Cardiac septum (tissue), 1 donor: ENCODE measurements around the gene HNRNPAB. TPM values are rescaled to one million over a fixed set of nuclear protein-coding genes. Genes with fewer than 3 reads are reported as not detected.

Experiments used
- DNase-seq: peaks from one replicate; pipeline ENCODE4 v3.0.0-alpha.2; 2020; ENCODE audit warnings: low spot score
- intact Hi-C: fragments of 100-400 bp; cut with DNase I; formaldehyde crosslinking; loops from one replicate; pipeline ENCODE4 v1.14.0; 2022
- total RNA-seq: library from RNA; stranded (reverse); fragmentation: NEBNext Ultra II Directional; extraction: Animal tissue kit (Norgen Biotek cat#: 25700); gene quantifications from one replicate; pipeline ENCODE4 v1.2.1, GENCODE V29; 2021
- donor health status: DM: no; HTN: no; CAD: no.

The HNRNPAB gene
- total RNA-seq, 1 donor from 2014 or later = 105 TPM

DNA sequence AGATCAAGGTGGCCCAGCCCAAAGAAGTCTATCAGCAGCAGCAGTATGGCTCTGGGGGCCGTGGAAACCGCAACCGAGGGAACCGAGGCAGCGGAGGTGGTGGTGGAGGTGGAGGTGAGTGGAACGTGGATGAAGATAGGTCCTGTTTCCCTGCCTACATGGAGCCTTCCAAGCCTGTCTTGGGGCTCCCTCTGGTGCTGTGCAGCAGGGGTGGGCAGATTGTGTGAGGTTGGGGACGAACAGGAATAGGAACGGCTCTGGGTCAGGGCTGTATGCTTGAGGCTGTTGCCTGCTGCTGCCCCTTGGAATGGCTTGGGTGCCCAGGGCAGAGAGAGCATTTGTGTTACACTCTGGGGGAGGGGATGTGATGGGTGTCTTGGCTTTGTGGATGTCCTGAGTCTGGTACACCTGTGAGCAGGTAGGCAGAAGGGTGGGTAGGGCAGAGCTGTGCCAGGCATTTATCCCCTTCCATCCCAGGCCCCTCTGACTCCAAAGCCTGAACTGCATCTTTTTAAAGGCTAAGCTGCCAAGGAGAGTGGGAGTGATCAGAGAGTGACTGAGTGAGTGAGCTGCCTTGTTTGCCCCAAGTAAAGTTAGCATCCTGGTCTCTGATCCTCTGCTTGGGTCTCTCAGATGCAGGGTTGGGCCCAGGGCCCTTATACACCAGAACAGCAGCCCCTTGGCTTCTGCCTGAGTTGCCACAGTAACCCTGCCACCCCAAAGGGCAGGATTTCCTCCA is 5.2 kb downstream of the HNRNPAB start:
- DNase-seq = peak; percentile 44
- intact Hi-C loops = no loop called here

DNA sequence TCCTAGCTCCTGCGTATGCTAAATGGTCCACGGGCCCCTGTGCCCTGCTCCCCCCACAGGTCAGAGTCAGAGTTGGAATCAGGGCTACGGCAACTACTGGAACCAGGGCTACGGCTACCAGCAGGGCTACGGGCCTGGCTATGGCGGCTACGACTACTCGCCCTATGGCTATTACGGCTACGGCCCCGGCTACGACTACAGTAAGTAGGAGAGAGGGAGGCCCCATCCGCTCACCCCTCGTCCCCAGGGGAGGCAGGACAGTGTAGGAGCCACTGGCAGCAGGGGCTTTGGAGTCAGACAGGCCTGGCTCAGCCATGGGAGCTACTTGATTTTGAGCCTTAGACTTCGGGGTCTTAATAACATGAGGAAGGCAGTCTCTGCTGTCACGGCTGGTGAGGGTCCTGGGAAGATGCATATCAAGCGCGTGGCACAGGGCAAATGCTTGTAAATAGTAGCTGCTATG is 5.8 kb downstream of the HNRNPAB start:
- DNase-seq = peak; percentile 68
- intact Hi-C loops = no loop called here

- peak; percentile 10 for DNase-seq
- intact Hi-C loops = no loop called here
These were observed 6.4 kb downstream of the HNRNPAB start for GRCh38 chr5:178210686-178211085.

GRCh38 chr5:178211095-178212048 is 7.0 kb downstream of the HNRNPAB start:
- DNase-seq = peak; percentile 35

GRCh38 chr5:178212241-178213002 is 8.1 kb downstream of the HNRNPAB start:
- intact Hi-C loops = no loop called here

More at GRCh38 chr5:178211095-178212048, 7.0 kb downstream of the HNRNPAB start:
- intact Hi-C loops = no loop called here

DNA sequence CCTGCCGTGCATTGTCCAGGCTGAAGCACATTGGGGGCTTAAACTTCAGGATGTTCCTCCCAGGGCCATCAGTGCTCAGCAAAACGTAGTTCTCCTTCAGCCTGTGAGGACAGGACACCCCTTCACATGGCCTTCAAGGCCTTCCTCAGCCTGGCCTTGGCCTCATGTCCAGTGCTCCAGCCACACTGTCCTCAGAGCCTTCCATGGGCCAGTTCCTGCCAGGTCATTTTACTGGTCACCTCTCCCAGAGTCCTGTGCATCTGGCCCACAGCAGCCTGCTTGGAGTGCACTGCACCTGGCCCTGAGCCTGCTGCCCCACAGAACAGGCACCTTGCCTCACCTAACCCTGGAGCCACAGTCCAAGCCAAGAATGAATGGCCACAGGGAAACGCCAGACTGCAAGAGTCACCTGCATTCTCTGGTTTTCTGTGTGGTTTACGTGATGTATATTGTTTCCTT is 8.7 kb downstream of the HNRNPAB start:
- intact Hi-C loops = no loop called here
- peak; percentile 55 for DNase-seq

More at GRCh38 chr5:178212241-178213002, 8.1 kb downstream of the HNRNPAB start:
- peak; percentile 33 for DNase-seq

DNA sequence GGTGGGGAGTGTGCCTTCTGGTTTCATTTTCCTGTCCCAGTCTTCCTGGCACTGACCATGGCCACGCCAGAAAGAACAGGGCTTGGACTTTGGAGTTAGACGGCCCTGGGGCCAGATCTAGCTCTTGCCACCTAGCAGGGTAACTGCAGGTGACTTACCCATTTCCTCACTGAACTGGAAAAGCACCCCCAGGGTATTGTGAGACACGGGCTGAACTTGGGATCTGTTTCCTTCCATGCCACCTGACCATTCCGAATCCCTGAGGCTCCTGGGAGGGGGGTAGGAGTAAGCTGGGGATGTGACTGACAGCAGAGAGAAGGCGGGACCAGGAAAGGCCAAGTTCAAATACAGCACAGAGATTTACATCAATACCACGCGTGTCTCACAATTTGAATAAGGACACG is 9.4 kb downstream of the HNRNPAB start:
- intact Hi-C loops = no loop called here
- DNase-seq = peak; percentile 46

GRCh38 chr5:178214160-178214803 is 9.9 kb downstream of the HNRNPAB start:
- peak; percentile 60 for DNase-seq
- intact Hi-C loops = no loop called here

GRCh38 chr5:178215280-178216002 is 11.1 kb downstream of the HNRNPAB start:
- DNase-seq = peak; percentile 74
- intact Hi-C loops = no loop called here

DNA sequence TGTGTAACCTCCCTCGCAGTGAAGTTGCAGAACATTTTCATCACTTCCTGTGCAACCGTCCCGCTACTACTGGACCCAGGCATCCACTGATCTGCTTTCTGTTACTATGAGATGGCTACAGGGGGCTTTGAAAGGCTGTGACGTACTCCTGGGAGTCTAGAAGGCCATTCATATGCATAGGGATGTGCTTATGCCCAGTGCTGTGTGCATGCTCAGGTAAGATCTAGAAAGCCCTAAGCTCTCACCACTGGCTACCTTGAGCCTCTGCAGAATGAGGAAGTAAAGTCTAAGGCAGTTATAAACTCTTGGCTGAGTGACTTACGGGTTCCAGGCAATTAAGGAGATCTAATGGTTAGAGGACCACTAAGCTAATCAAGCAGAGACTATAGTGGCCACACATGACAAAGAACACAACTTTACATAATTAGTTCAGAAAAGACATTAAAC is 11.8 kb downstream of the HNRNPAB start:
- intact Hi-C loops = no loop called here
- DNase-seq = no peak

DNA sequence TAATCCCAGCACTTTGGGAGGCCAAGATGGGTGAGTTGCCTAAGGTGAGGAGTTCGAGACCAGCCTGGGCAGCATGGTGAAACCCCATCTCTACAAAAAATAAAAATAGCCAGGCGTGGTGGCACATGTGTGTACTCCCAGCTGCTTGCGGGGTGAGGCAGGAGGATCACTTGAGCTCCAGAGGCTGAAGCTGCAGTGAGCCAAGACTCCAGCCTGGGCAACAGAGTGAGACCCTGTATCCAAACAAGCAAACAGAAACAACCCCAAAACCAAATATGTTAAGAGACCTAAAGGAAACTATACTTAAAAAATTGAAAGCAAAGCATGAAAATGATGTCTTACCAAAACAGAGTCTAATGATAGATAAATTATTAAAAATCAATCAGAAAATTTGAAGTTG is 12.4 kb downstream of the HNRNPAB start:
- no peak for DNase-seq
- intact Hi-C loops = no loop called here

DNA sequence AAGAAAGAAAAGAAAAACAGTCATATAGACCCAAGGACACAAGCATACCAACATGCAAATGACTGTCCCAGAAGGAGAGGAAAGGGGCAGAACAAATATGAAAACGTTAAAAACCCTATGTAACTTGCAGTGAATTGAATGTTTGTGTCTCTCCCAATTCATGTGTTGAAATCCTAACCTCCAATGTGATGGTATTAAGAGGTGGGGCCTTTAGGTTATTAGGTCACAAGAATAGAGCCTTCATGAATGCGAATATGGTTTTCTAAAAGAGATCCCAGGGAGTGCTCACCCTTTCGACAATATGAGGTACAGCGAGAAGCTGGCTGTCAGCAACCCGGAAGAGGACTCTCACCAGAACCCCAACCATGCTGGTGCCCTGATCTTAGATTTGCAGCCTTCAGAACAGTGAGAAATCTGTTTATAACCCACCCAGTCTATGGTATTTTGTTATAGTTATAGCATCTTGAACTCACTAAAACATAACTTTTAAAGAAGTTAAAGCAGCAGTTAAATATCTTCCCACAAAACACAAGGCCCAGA is 14.0 kb downstream of the HNRNPAB start:
- no peak for DNase-seq
- intact Hi-C loops = no loop called here

- intact Hi-C loops = no loop called here
These were observed 14.5 kb downstream of the HNRNPAB start for GRCh38 chr5:178218827-178219226.

DNA sequence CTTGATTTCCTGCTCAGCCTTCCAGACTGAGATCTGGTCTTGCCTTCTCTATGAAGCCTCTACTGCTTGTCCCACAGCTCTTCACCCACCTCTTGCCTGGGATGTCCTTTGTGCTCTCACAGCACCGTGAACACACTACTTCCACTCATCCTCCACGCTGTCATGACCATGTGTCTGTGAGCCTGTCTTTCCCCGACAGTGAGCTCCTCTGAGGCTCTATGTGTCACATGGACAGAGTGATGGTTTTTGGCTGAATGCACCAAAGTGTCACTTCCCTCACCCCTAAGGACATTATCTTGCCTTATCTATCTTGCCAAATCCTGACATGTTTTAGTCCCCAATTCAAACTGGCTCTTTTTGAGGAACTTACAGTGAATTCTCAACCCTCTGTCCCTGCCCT is 16.9 kb downstream of the HNRNPAB start:
- no peak for DNase-seq
- intact Hi-C loops = no loop called here

More at GRCh38 chr5:178218827-178219226, 14.5 kb downstream of the HNRNPAB start:
- DNase-seq = no peak

- no peak for DNase-seq
- intact Hi-C loops = no loop called here
These were observed 17.5 kb downstream of the HNRNPAB start for GRCh38 chr5:178221853-178222252.

GRCh38 chr5:178222292-178222691 is 18.0 kb downstream of the HNRNPAB start:
- intact Hi-C loops = no loop called here
- no peak for DNase-seq

- intact Hi-C loops = no loop called here
- no peak for DNase-seq
These were observed 19.0 kb downstream of the HNRNPAB start for GRCh38 chr5:178223196-178223773.

DNA sequence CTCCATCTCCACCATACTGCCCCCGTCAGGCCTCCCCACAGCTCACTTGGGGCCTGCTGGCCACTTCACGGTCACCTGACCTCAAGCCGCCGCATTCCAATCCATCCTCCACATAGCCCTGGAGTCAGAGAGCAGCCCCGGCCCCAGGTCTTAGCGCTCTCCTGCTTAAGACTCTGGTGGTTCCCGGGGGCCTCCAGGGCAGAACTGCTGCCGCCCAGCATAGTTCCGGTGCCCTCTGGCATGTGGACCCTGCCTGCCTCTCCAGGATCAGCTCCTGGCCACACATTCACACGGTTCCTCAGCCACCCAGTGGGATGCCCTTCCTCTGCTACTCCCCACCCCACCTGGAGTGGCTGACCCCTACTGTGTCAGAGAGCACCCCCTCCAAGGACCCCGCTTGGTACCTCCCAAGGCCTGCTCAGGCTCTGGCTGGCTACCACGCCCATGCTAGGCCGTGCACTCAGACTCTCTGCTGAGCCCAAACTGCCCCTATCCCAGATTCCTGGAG is 19.5 kb downstream of the HNRNPAB start:
- intact Hi-C loops = no loop called here
- DNase-seq = no peak
